GM18907 (cell line): Measurements from ENCODE around the gene GDPD4.

Experiments
- ATAC-seq: cut with Tn5 transposase; IDR thresholded peaks from one replicate; pipeline ENCODE4 v1.9.1; 2021; ENCODE audit warnings: mild to moderate bottlenecking, moderate library complexity; ENCODE audit not compliant: unreplicated experiment

GDPD4 gene

GRCh38 chr11:77244277-77245027 is 57.0 kb downstream of the GDPD4 start:
- ATAC-seq = no peak

GRCh38 chr11:77236901-77237300 is 64.6 kb downstream of the GDPD4 start:
- no peak for ATAC-seq

- no peak for ATAC-seq
Observed at GRCh38 chr11:77233011-77233410, 68.5 kb downstream of the GDPD4 start.

GRCh38 chr11:77232242-77232641 is 69.2 kb downstream of the GDPD4 start:
- no peak for ATAC-seq

- ATAC-seq = no peak
Observed at GRCh38 chr11:77231800-77232199, 69.7 kb downstream of the GDPD4 start.

- ATAC-seq = no peak
Observed at GRCh38 chr11:77230878-77231605, 70.4 kb downstream of the GDPD4 start.

GRCh38 chr11:77223797-77224196 is 77.7 kb downstream of the GDPD4 start:
- no peak for ATAC-seq

GRCh38 chr11:77217156-77217555 is 84.3 kb downstream of the GDPD4 start:
- no peak for ATAC-seq

GRCh38 chr11:77215106-77215505 is 86.4 kb downstream of the GDPD4 start:
- ATAC-seq = no peak

GRCh38 chr11:77214557-77214956 is 86.9 kb downstream of the GDPD4 start:
- ATAC-seq = no peak

- no peak for ATAC-seq
Observed at GRCh38 chr11:77213589-77214428, 87.7 kb downstream of the GDPD4 start.

GRCh38 chr11:77213029-77213579 is 88.4 kb downstream of the GDPD4 start:
- ATAC-seq = no peak

- ATAC-seq = no peak
Observed at GRCh38 chr11:77212314-77213007, 89.0 kb downstream of the GDPD4 start.

- no peak for ATAC-seq
Observed at GRCh38 chr11:77211594-77212251, 89.8 kb downstream of the GDPD4 start.

GRCh38 chr11:77211040-77211451 is 90.4 kb downstream of the GDPD4 start:
- ATAC-seq = no peak

GRCh38 chr11:77209663-77210062 is 91.8 kb downstream of the GDPD4 start:
- no peak for ATAC-seq

GRCh38 chr11:77208535-77208934 is 93.0 kb downstream of the GDPD4 start:
- no peak for ATAC-seq

- ATAC-seq = no peak
Observed at GRCh38 chr11:77207618-77208313, 93.7 kb downstream of the GDPD4 start.

GRCh38 chr11:77207019-77207485 is 94.4 kb downstream of the GDPD4 start:
- no peak for ATAC-seq
